Left lung (tissue), 10 donors: ENCODE data around the gene HPS1. TPM values are rescaled to one million over a fixed set of nuclear protein-coding genes. Genes with fewer than 3 reads are reported as not detected.

Experiments used
- ATAC-seq: fragments of 200-7000 bp; cut with Tn5 transposase; one replicate; pipeline ENCODE4 v1.9.1; 2020; ENCODE audit warnings: moderate library complexity
- DNase-seq, 4 donors: peaks; one replicate each; pipeline ENCODE4 v3.0.0-alpha.2; 2013 to 2020
- H3K27ac ChIP-seq, 2 donors: fragments of 200-600 bp; sonication (generic) in 1 of 2; one replicate each; pipeline versions ENCODE4 v1.5.0 to v1.8.0; 2020 to 2021
- H3K27me3 ChIP-seq, 2 donors: fragments of 200-600 bp; sonication (generic) in 1 of 2; one replicate each; pipeline versions ENCODE4 v1.5.0 to v1.8.0; 2020 to 2021
- H3K36me3 ChIP-seq, 2 donors: fragments of 200-600 bp; sonication (generic) in 1 of 2; one replicate each; pipeline versions ENCODE4 v1.5.0 to v1.8.0; 2020 to 2021
- H3K4me1 ChIP-seq, 2 donors: fragments of 200-600 bp; one replicate each; pipeline ENCODE4 v1.8.0; 2021
- H3K4me3 ChIP-seq, 2 donors: fragments of 200-600 bp; sonication (generic) in 1 of 2; one replicate each; pipeline versions ENCODE4 v1.5.0 to v1.8.0; 2020 to 2021; ENCODE audit warnings: mild to moderate bottlenecking in 1 of 2
- H3K9me3 ChIP-seq, 2 donors: fragments of 200-600 bp; sonication (generic) in 1 of 2; one replicate each; pipeline versions ENCODE4 v1.5.0 to v1.8.0; 2020 to 2021
- intact Hi-C, 2 donors: fragments of 100-400 bp; cut with DNase I; formaldehyde crosslinking; loops; one replicate each; pipeline versions ENCODE4 v1.11.2 to v1.14.2; 2022
- polyA plus RNA-seq, 6 donors: library from polyadenylated mRNA; unstranded; fragments of 120-200 nt; gene quantifications; one replicate each; pipeline ENCODE4 v1.2.1, GENCODE V29; 2013; ENCODE audit not compliant: insufficient read length in 6 of 6
- total RNA-seq, 2 donors: library from RNA; stranded (reverse); fragmentation: NEBNext Ultra II Directional; extraction: Animal tissue kit (Norgen Biotek cat#: 25700); gene quantifications; one replicate each; pipeline ENCODE4 v1.2.1, GENCODE V29; 2021
- TF ChIP-seq, protein P1 (sequence below), 2 donors: fragments of 200-600 bp; sonication (generic) in 1 of 2; IDR thresholded peaks; one replicate each; pipeline versions ENCODE4 v1.5.0 to v1.8.0; 2021; ENCODE audit warnings: antibody characterized with exemption in 2 of 2
- donor health status: DM: no; HTN: yes; CAD: no.
- donor health status: DM: no; HTN: no; CAD: no.

The HPS1 gene
- total and polyA plus RNA-seq, 8 donors, result 32.1 to 95.0 (median 36.8) TPM

DNA sequence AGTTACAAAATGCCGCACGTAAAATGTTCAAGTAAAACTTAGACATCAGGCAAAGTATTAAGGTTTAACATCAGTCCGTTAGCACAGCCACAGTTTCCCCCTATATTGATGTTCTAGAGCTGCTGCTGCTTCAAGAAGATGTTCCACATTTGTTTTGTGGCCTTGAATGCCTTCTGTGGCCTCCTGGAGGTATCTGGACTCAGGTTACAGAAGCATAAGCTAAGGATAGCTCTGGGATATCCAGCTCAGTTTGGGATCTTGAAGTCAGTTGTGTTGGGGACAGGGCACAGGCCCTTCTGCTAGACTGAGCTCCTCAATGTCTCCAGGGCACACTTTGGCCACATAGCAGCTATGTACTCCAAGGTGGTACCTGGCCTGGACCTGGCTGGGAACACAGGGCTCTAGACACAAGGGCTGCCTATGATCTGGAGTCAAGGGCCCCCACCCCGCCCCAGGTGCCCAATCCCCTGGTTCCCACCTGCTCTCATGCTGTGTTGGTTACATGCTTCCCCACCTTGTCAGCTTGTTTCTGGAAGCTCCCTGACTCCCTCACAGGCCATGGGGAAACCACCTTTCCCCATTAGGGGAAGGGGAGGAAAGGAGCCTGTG, 36.5 kb downstream of the HPS1 start:
- ATAC-seq, result no peak
- no peak for DNase-seq
- no peaks in the 10 kb centered on the region for H3K9me3 ChIP-seq
- H3K4me3 ChIP-seq, result no peak overlapping the region
- intact Hi-C loops, result no loop called here
- H3K27me3 ChIP-seq, result no peaks in the 10 kb centered on the region
- H3K36me3 ChIP-seq, result no peaks in the 10 kb centered on the region
- no peak overlapping the region for H3K27ac ChIP-seq
- peaks cover 5 to 13% of the 10 kb centered on the region in 2 donors for H3K4me1 ChIP-seq
- TF ChIP-seq, protein P1, sequence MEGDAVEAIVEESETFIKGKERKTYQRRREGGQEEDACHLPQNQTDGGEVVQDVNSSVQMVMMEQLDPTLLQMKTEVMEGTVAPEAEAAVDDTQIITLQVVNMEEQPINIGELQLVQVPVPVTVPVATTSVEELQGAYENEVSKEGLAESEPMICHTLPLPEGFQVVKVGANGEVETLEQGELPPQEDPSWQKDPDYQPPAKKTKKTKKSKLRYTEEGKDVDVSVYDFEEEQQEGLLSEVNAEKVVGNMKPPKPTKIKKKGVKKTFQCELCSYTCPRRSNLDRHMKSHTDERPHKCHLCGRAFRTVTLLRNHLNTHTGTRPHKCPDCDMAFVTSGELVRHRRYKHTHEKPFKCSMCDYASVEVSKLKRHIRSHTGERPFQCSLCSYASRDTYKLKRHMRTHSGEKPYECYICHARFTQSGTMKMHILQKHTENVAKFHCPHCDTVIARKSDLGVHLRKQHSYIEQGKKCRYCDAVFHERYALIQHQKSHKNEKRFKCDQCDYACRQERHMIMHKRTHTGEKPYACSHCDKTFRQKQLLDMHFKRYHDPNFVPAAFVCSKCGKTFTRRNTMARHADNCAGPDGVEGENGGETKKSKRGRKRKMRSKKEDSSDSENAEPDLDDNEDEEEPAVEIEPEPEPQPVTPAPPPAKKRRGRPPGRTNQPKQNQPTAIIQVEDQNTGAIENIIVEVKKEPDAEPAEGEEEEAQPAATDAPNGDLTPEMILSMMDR (IDR thresholded peaks at IDR 0.05), result no peak

DNA sequence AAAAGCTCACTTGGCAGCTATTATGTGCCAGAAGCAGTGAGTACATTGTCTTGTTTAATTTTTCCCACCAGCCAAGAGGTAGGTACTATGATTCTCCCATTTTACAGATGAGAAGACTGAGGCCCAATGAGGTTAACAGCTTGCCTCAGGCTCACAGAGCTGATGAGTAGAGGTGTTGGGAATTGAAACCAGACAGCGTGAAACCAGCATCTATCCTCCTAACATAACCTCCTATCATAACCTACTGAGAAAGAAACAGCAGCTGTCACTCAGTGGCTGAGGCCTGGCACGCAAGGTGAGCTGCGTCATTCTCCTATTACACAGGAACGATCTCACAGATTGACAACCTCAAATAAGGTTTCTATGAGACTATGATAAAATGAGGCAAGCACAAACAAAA, 37.9 kb downstream of the HPS1 start:
- TF ChIP-seq, protein P1 (IDR thresholded peaks at IDR 0.05), result no peak
- ATAC-seq, result no peak
- H3K9me3 ChIP-seq, result no peaks in the 10 kb centered on the region

DNA sequence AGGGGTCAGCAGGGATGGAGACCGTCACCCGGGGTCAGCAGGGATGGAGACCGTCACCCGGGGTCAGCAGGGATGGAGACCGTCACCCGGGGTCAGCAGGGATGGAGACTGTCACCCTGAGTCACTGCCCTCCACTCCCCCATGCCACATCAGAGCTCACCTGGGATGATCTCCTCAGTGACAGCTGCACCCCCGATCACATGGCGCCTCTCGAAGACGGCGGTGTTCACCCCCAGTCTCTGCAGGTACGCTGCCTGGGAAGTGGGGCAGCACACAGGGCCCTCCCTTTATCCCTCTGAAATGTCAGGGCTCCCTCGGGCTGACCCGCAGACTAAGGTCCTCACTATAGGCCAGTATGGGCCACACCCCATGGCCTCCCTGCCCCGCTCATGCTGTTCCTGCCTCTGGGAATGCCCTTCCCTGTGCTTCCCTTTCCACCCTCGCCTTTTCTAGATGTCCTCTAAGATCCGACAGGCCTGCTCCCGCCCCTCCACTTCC, 38.9 kb downstream of the HPS1 start:
- TF ChIP-seq, protein P1 (IDR thresholded peaks at IDR 0.05), result no peak
- no peak overlapping the region for H3K27ac ChIP-seq
- no peak overlapping the region for H3K4me3 ChIP-seq
- intact Hi-C loops, result no loop called here
- H3K9me3 ChIP-seq, result no peaks in the 10 kb centered on the region
- no peaks in the 10 kb centered on the region for H3K27me3 ChIP-seq
- peak in 1 of 4 donors; percentile 14 for DNase-seq
- H3K4me1 ChIP-seq, result no peaks in the 10 kb centered on the region
- peaks cover 0 to 6% of the 10 kb centered on the region in 2 donors for H3K36me3 ChIP-seq
- ATAC-seq, result no peak

More for the DNA sequence above, 37.9 kb downstream of the HPS1 start:
- intact Hi-C loops, result no loop called here
- Histone ChIP-seq H3K4me1 (no peaks in the 10 kb centered on the region), H3K27ac (no peak overlapping the region), H3K4me3 (no peak overlapping the region), H3K36me3 (no peaks in the 10 kb centered on the region), H3K27me3 (no peaks in the 10 kb centered on the region)
- no peak for DNase-seq

DNA sequence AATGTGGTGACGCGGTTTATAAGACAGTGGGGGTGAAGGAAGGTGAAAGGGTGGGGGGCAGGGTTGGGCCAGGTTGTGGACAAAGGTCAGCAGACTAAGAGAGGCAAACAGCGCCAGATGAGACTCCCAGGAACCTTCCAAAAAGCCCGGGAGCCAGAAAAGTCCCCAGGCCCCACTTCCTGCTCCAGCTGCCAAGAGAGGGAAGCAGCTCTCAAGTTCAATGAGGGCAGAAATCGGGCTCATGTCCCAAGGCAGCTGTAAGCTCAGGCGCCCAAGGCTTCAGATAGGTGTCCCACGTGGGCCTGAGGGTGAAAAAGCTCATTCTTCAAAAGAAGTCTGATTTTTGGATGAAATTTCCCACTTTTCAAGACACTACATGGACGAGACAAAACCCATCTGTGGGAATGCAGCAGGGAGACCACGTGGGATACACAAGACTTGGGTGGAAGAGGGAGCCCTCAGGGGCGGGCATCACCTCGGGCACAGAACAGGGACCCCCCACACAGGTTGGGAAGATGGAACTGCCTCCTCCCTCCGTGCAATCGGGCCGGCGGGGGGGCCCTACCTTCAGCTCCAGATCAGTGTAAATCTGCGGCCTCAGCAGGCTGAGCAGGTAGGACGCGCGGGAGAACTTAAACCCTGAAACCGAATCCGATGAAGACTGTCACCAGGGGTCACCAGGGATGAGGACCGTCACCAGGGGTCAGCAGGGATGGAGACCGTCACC, 39.6 kb downstream of the HPS1 start:
- peak; percentile 30 for ATAC-seq
- intact Hi-C loops, result no loop called here
- Histone ChIP-seq H3K4me3 (no peak overlapping the region), H3K36me3 (peaks cover 0 to 7% of the 10 kb centered on the region in 2 donors), H3K27ac (no peak overlapping the region), H3K27me3 (no peaks in the 10 kb centered on the region), H3K9me3 (no peaks in the 10 kb centered on the region), H3K4me1 (no peaks in the 10 kb centered on the region)
- TF ChIP-seq, protein P1 (IDR thresholded peaks at IDR 0.05), result no peak
- DNase-seq, result peak in 1 of 4 donors; percentile 5

DNA sequence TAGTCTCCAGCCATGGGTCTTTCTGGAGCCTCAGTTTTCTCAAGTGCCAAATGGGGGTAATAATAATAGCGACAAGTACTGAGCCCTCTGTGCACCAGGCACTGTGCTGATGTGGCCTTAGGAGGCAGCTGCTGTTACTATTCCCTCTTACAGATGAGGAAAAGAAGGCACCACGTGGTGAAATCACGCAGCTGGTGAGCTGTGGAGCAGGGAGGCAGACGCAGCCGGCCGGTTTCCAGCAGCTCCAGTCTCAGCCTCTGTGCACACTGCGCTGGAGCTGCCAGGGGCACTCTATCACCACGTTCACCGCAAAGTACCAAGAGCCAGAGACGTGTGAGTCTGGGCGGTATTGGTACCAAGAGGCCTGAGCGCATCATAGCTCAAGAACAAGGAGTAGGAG, 41.3 kb downstream of the HPS1 start:
- H3K27ac ChIP-seq, result no peak overlapping the region
- no peaks in the 10 kb centered on the region for H3K4me1 ChIP-seq
- no peak overlapping the region for H3K4me3 ChIP-seq
- H3K9me3 ChIP-seq, result no peaks in the 10 kb centered on the region
- no peaks in the 10 kb centered on the region for H3K27me3 ChIP-seq
- H3K36me3 ChIP-seq, result peaks cover 0 to 7% of the 10 kb centered on the region in 2 donors
- intact Hi-C loops, result no loop called here
- peak; percentile 4 for ATAC-seq
- TF ChIP-seq, protein P1 (IDR thresholded peaks at IDR 0.05), result no peak
- no peak for DNase-seq
